H1 (cell line): ENCODE results near the gene GSTO2. TPM values are rescaled to one million over a fixed set of nuclear protein-coding genes. Genes with fewer than 3 reads are reported as not detected.
A peak's percentile ranks its signal among the peaks of the same experiment; 100 is the strongest.

Source experiments
- CTCF ChIA-PET: fragments of 300-600 bp; sonication (Branson Sonifier 250); formaldehyde crosslinking; loops from one replicate; lab custom pipeline; 2021; ENCODE audit not compliant: partially characterized antibody; lab: Charles Lee
- POLR2A ChIA-PET: fragments of 300-600 bp; sonication (Branson Sonifier 250); formaldehyde crosslinking; loops from one replicate; lab custom pipeline; 2021; ENCODE audit warnings: inconsistent platforms; ENCODE audit not compliant: partially characterized antibody; lab: Charles Lee
- DNase-seq, 2 experiments: peaks; one replicate each; pipeline versions ENCODE4 v3.0.0 to v3.0.0-alpha.2; 2010 to 2022; ENCODE audit warnings: low spot score in 2 of 2, low read depth in 1 of 2, mixed read lengths in 1 of 2
- FAIRE-seq: peaks from 2 replicates; lab custom pipeline; 2011; peaks lifted over from hg19 to GRCh38; lab: Jason Lieb, UNC
- H2AFZ ChIP-seq: 2 replicates; pipeline ENCODE4 v1.8.1; 2012; ENCODE audit warnings: low read length, inconsistent platforms
- H2AK5ac ChIP-seq: 2 replicates; pipeline ENCODE4 v1.6.1; 2013; ENCODE audit warnings: low read depth, low read length
- H2BK120ac ChIP-seq: replicated peaks from 2 replicates; pipeline ENCODE3; 2013; ENCODE audit warnings: low read depth, low read length, inconsistent platforms
- H2BK12ac ChIP-seq: 2 replicates; pipeline ENCODE4 v1.6.1; 2013; ENCODE audit warnings: low read depth, low read length
- H2BK15ac ChIP-seq: 2 replicates; pipeline ENCODE4 v1.6.1; 2013; ENCODE audit warnings: low read length
- H2BK20ac ChIP-seq: 2 replicates; pipeline ENCODE4 v1.6.1; 2013; ENCODE audit warnings: low read length
- H2BK5ac ChIP-seq: 2 replicates; pipeline ENCODE4 v1.6.1; 2013; ENCODE audit warnings: low read depth, low read length
- H3K14ac ChIP-seq: 2 replicates; pipeline ENCODE4 v1.6.1; 2013; ENCODE audit warnings: inconsistent platforms; ENCODE audit not compliant: insufficient read length
- H3K18ac ChIP-seq: 2 replicates; pipeline ENCODE4 v1.6.1; 2013; ENCODE audit warnings: low read length; ENCODE audit errors: extremely low read depth
- H3K23ac ChIP-seq: 2 replicates; pipeline ENCODE4 v1.6.1; 2013; ENCODE audit warnings: inconsistent platforms; ENCODE audit not compliant: insufficient read length
- H3K23me2 ChIP-seq: 2 replicates; pipeline ENCODE4 v1.6.1; 2013; ENCODE audit warnings: low read depth, low read length
- H3K27ac ChIP-seq: 2 replicates; pipeline ENCODE4 v1.6.1; 2011; ENCODE audit warnings: low read depth, low read length, inconsistent platforms
- H3K27me3 ChIP-seq, 4 experiments: replicated peaks in 1 of 4; 1 replicate in 1 of 4; 2 replicates in 3 of 4; pipeline versions ENCODE4 v1.6.1 to v1.8.1; 2011 to 2013; ENCODE audit warnings: low read length in 3 of 4, mild to moderate bottlenecking in 3 of 4, inconsistent platforms in 2 of 4, mixed read lengths in 2 of 4, moderate library complexity in 1 of 4; ENCODE audit not compliant: control insufficient read depth in 3 of 4, insufficient read depth in 3 of 4; ENCODE audit errors: extremely low read depth in 1 of 4
- H3K36me3 ChIP-seq, 4 experiments: 2 replicates each; pipeline versions ENCODE4 v1.6.1 to v1.8.1; 2011 to 2013; ENCODE audit warnings: mild to moderate bottlenecking in 4 of 4, low read length in 3 of 4, moderate library complexity in 2 of 4, control low read depth in 1 of 4, inconsistent platforms in 1 of 4; ENCODE audit not compliant: insufficient read depth in 4 of 4, control insufficient read depth in 2 of 4
- H3K4ac ChIP-seq: replicated peaks from 2 replicates; pipeline ENCODE3; 2013; ENCODE audit warnings: low read length, low read depth, mixed read lengths, inconsistent platforms; ENCODE audit not compliant: insufficient read length
- H3K4me1 ChIP-seq, 4 experiments: replicated peaks in 1 of 4; 1 replicate in 1 of 4; 2 replicates in 3 of 4; pipeline versions ENCODE4 v1.6.1 to v1.8.1; 2011 to 2013; ENCODE audit warnings: low read length in 3 of 4, inconsistent platforms in 2 of 4, mixed read lengths in 1 of 4; ENCODE audit not compliant: insufficient read depth in 4 of 4, control insufficient read depth in 3 of 4
- H3K4me2 ChIP-seq, 2 experiments: 2 replicates each; pipeline versions ENCODE4 v1.6.1 to v1.8.1; 2011 to 2013; ENCODE audit warnings: low read depth in 2 of 2, low read length in 2 of 2, control low read depth in 1 of 2, inconsistent platforms in 1 of 2, mild to moderate bottlenecking in 1 of 2; ENCODE audit not compliant: insufficient read depth in 1 of 2
- H3K4me3 ChIP-seq, 4 experiments: fragments of 200-600, 300-600 bp in 1 of 4; sonication (generic), shearing (Covaris generic), sonication (Bioruptor Twin) in 1 of 4; 2 replicates each; pipeline versions ENCODE4 v1.5.1 to v1.8.1; 2011 to 2016; ENCODE audit warnings: low read length in 4 of 4, low read depth in 3 of 4, control low read depth in 2 of 4, inconsistent platforms in 2 of 4, mild to moderate bottlenecking in 2 of 4, mixed read lengths in 1 of 4, moderate library complexity in 1 of 4; ENCODE audit not compliant: insufficient read depth in 2 of 4; ENCODE audit errors: extremely low read depth in 1 of 4
- H3K56ac ChIP-seq: replicated peaks from 2 replicates; pipeline ENCODE3; 2013; ENCODE audit warnings: low read depth, mild to moderate bottlenecking, mixed read lengths, low read length, inconsistent platforms; ENCODE audit not compliant: insufficient read length
- H3K79me1 ChIP-seq: 2 replicates; pipeline ENCODE4 v1.6.1; 2013; ENCODE audit warnings: low read depth, low read length, control low read depth
- H3K79me2 ChIP-seq, 2 experiments: 2 replicates each; pipeline versions ENCODE4 v1.6.1 to v1.8.1; 2012 to 2013; ENCODE audit warnings: low read length in 2 of 2, mild to moderate bottlenecking in 2 of 2, inconsistent platforms in 1 of 2; ENCODE audit not compliant: insufficient read depth in 2 of 2, control insufficient read depth in 1 of 2
- H3K9ac ChIP-seq, 4 experiments: replicated peaks in 1 of 4; 1 replicate in 1 of 4; 2 replicates in 3 of 4; pipeline versions ENCODE4 v1.6.1 to v1.8.1; 2011 to 2013; ENCODE audit warnings: low read depth in 3 of 4, low read length in 3 of 4, control low read depth in 2 of 4, mild to moderate bottlenecking in 2 of 4, moderate library complexity in 2 of 4, inconsistent platforms in 1 of 4; ENCODE audit errors: extremely low read depth in 1 of 4
- H3K9me3 ChIP-seq, 2 experiments: 2 replicates each; pipeline versions ENCODE4 v1.6.1 to v1.8.1; 2012 to 2013; ENCODE audit warnings: mild to moderate bottlenecking in 2 of 2, moderate library complexity in 2 of 2, control low read depth in 1 of 2, inconsistent platforms in 1 of 2, low read depth in 1 of 2, low read length in 1 of 2, mixed read lengths in 1 of 2; ENCODE audit not compliant: insufficient read depth in 2 of 2
- H4K20me1 ChIP-seq, 2 experiments: replicated peaks in 1 of 2; 2 replicates each; pipeline versions ENCODE3 to v1.8.1; 2011 to 2013; ENCODE audit warnings: inconsistent platforms in 2 of 2, low read length in 2 of 2, mild to moderate bottlenecking in 1 of 2; ENCODE audit not compliant: insufficient read depth in 2 of 2, control insufficient read depth in 1 of 2
- H4K5ac ChIP-seq: 2 replicates; pipeline ENCODE4 v1.6.1; 2013; ENCODE audit warnings: low read length, low read depth, mixed read lengths, inconsistent platforms; ENCODE audit not compliant: insufficient read length
- H4K8ac ChIP-seq: 2 replicates; pipeline ENCODE4 v1.8.0; 2013; ENCODE audit warnings: mild to moderate bottlenecking, moderate library complexity, low read length, inconsistent platforms; ENCODE audit not compliant: insufficient read depth; ENCODE audit errors: extremely low read depth
- H4K91ac ChIP-seq: replicated peaks from 2 replicates; pipeline ENCODE3; 2013; ENCODE audit warnings: low read length, mixed read lengths, inconsistent platforms; ENCODE audit not compliant: insufficient read length
- ATF3 ChIP-seq: IDR thresholded peaks from 2 replicates; pipeline ENCODE4 v1.6.1; 2011; ENCODE audit warnings: low read depth, mild to moderate bottlenecking, low read length; ENCODE audit not compliant: insufficient read depth
- BRCA1 ChIP-seq: IDR thresholded peaks from 2 replicates; pipeline ENCODE4 v1.6.1; 2012; ENCODE audit warnings: low read depth, low read length, improper control_type of control experiment
- GABPA ChIP-seq: IDR thresholded peaks from 2 replicates; pipeline ENCODE4 v1.6.1; 2011; ENCODE audit warnings: mild to moderate bottlenecking, low read length, moderate library complexity, borderline replicate concordance; ENCODE audit not compliant: insufficient read depth
- HDAC2 ChIP-seq, 2 experiments: fragments of 300-600 bp in 1 of 2; sonication (generic) in 1 of 2; IDR thresholded peaks; 2 replicates each; pipeline ENCODE4 v1.6.1; 2011 to 2012; ENCODE audit warnings: low read depth in 2 of 2, low read length in 2 of 2, mild to moderate bottlenecking in 2 of 2, moderate library complexity in 2 of 2, borderline replicate concordance in 1 of 2, inconsistent platforms in 1 of 2
- RXRA ChIP-seq: IDR thresholded peaks from 2 replicates; pipeline ENCODE4 v1.6.1; 2011; ENCODE audit warnings: low read depth, mild to moderate bottlenecking, low read length, moderate library complexity; ENCODE audit not compliant: insufficient read depth
- SP1 ChIP-seq: IDR thresholded peaks from 2 replicates; pipeline ENCODE4 v1.6.1; 2011; ENCODE audit warnings: low read depth, low read length
- SP2 ChIP-seq: IDR thresholded peaks from 2 replicates; pipeline ENCODE4 v1.6.1; 2012; ENCODE audit warnings: mild to moderate bottlenecking, low read length, inconsistent platforms
- TAF7 ChIP-seq: optimal IDR thresholded peaks from 2 replicates; pipeline ENCODE3; 2011; ENCODE audit warnings: low read depth, mild to moderate bottlenecking, inconsistent platforms, low read length, moderate library complexity, borderline replicate concordance
- YY1 ChIP-seq: IDR thresholded peaks from 2 replicates; pipeline ENCODE4 v1.6.1; 2011; ENCODE audit warnings: low read depth, mild to moderate bottlenecking, low read length
- ZNF274 ChIP-seq: IDR thresholded peaks from 2 replicates; pipeline ENCODE4 v1.7.0; 2012; ENCODE audit warnings: low read length, borderline replicate concordance; ENCODE audit errors: extremely low read depth
- WGBS, 2 experiments: shearing (Covaris generic) in 1 of 2; methylation state at CpG; one replicate each; pipeline versions ENCODE4 v1.1.6 to v1.1.7; 2013 to 2015; ENCODE audit warnings: low lambda C conversion rate in 2 of 2, mixed read lengths in 2 of 2, inconsistent platforms in 1 of 2, low coverage in 1 of 2, missing lambda C conversion rate in 1 of 2; ENCODE audit not compliant: insufficient replicate concordance in 2 of 2, insufficient coverage in 1 of 2, insufficient read length in 1 of 2; ENCODE audit errors: extremely low coverage in 1 of 2, missing lambda C conversion rate in 1 of 2; 5-methylcytosine and 5-hydroxymethylcytosine counted together
- polyA plus RNA-seq, 7 experiments: library from polyadenylated mRNA; depleted of rRNA in 3 of 7; stranded (reverse) in 5 of 7; unstranded in 2 of 7; fragments of >200 nt in 5 of 7; fragments of 200-250 nt in 2 of 7; gene quantifications; 1 replicate in 5 of 7; 2 replicates in 1 of 7; 4 replicates in 1 of 7; pipeline versions ENCODE4 v1.2.1 to v1.2.3, GENCODE V29; 2011 to 2013; ENCODE audit warnings: missing spikeins in 2 of 7, mixed read lengths in 2 of 7
- total RNA-seq: library from RNA; stranded (reverse); fragmentation: NEBNext Ultra II Directional; extraction: Animal tissue kit (Norgen Biotek cat#: 25700); gene quantifications from 2 replicates; pipeline ENCODE4 v1.2.1, GENCODE V29; 2021

The GSTO2 gene
- total and polyA plus RNA-seq, 2 of the 8 experiments (the other 6 are each of a cell fraction or from before 2014, with no cell fraction given) = 13.1 to 41.7 TPM

DNA sequence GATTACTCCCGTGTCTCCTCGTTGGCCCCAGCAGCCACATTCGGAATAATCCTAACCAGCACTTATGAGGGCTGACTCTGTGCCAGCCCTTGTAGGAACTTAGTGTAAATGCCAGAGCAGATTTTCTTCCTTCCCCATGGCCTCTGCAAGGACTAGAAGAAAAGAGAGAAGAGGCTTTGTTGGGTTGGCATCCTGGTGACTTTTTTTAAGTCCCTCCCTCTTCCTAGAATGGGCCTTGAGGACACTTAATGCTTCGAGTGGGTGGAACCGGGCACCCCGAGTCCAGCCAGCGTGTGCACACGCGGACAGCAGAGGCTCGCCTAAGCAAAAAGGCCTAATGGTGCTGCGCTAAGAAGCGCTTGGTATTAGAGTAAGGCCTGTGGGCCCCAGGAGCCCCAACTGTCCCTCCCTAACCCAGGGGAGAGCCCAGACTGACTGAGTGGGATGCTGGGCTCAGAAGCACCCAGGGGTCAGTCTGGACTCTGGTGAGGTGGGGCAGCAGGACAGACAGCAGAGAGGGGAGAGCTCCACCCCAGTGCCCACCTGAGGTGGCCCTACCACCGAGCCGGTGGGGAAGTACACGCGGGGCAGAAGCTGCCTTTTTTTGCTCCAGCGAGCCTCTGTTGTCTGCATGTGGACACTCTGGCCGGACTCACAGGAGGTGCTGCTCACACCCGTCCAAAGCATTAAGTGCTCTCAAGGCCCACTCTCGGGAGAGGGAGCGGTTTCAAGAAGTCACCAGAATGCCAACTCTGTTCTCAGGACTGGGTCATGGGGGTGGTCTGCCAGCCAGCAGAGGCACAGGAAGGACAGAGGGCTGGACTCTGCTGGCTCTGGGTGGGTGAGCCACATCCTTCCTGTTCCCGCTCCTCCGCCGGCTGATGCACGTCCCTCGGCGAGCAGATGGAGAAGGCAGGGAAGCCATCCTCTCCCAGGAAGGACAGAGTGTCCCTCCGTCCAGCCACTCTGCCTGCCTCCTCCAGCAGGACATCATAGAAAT, 56.8 kb downstream of the GSTO2 start:
- Histone ChIP-seq H2AFZ (no peak overlapping the region), H4K91ac (no peak overlapping the region), H2BK12ac (peak overlapping the region; percentile 85), H4K8ac (no peak overlapping the region), H2BK5ac (peak overlapping the region; percentile 36; the same call in 1 of the 2 replicates), H3K23ac (no peak overlapping the region), H3K56ac (no peak overlapping the region), H3K9ac (no peak overlapping the region), H3K4me3 (no peak overlapping the region), H3K18ac (no peak overlapping the region; the same call in 1 of the 2 replicates), H2BK120ac (no peak overlapping the region), H3K79me2 (peaks cover 4 to 91% of the 10 kb centered on the region in 2 experiments; a peak in 3 of 4 replicates), H4K5ac (no peak overlapping the region), H3K14ac (no peak overlapping the region), H3K23me2 (no peaks in the 10 kb centered on the region), H3K4ac (no peak overlapping the region), H4K20me1 (peaks cover 0 to 7% of the 10 kb centered on the region in 2 experiments), H2BK20ac (no peak overlapping the region), H3K9me3 (no peaks in the 10 kb centered on the region), H3K36me3 (no peaks in the 10 kb centered on the region), H3K27ac (no peak overlapping the region), H2AK5ac (no peak overlapping the region; the same call in 1 of the 2 replicates), H3K27me3 (no peaks in the 10 kb centered on the region), H3K79me1 (peaks cover 39% of the 10 kb centered on the region), H3K4me2 (no peak overlapping the region), H3K4me1 (peaks cover 38 to 70% (median 56%) of the 10 kb centered on the region in 4 experiments), H2BK15ac (peak overlapping the region; percentile 74; the same call in 1 of the 2 replicates)
- no peak for FAIRE-seq
- 86% methylated on average over 28 of the region's 28 CpGs; no CpG with 5 or more reads in 1 of the 2 experiments for WGBS, 2 experiments
- ChIA-PET POLR2A (no interaction called here), CTCF (interaction anchor here (1.1 to 18.5 kb wide), 6 partner anchors 7 to 34 kb away, joined by 5 to 166 read pairs (median 34); partner anchors contain the start of genes CFAP58 and ITPRIP)
- DNase-seq = no peak
- TF ChIP-seq SP1 (no peak), YY1 (no peak), RXRA (no peak), BRCA1 (no peak), ZNF274 (no peak), HDAC2 (IDR thresholded peaks at IDR 0.05; ENCODE audit: borderline replicate concordance in 1 of 2, low read depth in 2 of 2, low read length in 2 of 2) (no peak), GABPA (no peak), SP2 (no peak), ATF3 (no peak), TAF7 (no peak)
